H54 (cell line): Measurements from ENCODE around the gene OTOG.
"Not testable (repeated sequence)": the region's sequence is repeated elsewhere in the genome, so short reads cannot be mapped to it uniquely, and the experiment has no call there.

Experiments
- DNase-seq: peaks from one replicate; pipeline ENCODE4 v3.0.0; 2011; ENCODE audit warnings: low spot score, mixed read lengths; ENCODE audit not compliant: insufficient read length
- FAIRE-seq: peaks from 3 replicates; lab custom pipeline; 2011; peaks lifted over from hg19 to GRCh38; lab: Jason Lieb, UNC
- POLR2A ChIP-seq: IDR thresholded peaks from 2 replicates; pipeline ENCODE4 v1.6.1; 2011; ENCODE audit warnings: low read depth, mild to moderate bottlenecking, low read length

The OTOG gene

DNA sequence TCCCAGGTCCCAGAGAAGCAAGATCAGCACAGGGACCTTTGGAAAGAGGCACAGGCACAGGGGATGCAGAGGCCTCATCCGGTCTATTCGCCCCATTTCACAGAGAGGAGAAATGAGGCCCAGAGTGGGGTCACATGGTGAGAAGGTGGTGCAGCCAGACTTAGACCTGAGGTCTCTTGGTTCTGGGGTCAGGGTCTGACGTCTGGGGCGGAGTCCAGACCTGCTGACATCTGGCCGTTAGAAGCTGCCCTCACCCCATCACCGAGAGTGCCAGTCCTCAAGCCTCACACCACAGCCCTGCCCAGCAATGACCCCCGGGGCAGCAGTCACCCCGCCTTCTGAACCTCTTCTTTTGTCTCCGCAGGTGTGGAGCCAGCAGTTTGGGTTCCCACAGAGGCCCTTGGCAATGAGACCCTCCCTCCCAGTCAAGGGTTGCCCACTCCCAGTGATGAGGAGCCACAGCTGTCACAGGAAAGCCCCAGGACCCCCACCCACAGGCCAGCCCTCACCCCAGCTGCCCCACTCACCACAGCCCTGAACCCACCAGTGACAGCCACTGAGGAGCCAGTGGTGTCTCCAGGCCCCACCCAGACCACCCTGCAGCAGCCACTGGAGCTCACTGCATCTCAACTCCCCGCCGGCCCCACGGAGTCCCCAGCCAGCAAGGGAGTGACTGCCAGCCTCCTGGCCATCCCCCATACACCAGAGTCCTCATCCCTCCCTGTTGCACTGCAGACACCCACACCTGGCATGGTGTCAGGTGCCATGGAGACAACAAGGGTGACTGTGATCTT lies 62.4 kb downstream of the OTOG start:
- no peak for FAIRE-seq
- DNase-seq, result no peak
- TF ChIP-seq POLR2A, result no peak

DNA sequence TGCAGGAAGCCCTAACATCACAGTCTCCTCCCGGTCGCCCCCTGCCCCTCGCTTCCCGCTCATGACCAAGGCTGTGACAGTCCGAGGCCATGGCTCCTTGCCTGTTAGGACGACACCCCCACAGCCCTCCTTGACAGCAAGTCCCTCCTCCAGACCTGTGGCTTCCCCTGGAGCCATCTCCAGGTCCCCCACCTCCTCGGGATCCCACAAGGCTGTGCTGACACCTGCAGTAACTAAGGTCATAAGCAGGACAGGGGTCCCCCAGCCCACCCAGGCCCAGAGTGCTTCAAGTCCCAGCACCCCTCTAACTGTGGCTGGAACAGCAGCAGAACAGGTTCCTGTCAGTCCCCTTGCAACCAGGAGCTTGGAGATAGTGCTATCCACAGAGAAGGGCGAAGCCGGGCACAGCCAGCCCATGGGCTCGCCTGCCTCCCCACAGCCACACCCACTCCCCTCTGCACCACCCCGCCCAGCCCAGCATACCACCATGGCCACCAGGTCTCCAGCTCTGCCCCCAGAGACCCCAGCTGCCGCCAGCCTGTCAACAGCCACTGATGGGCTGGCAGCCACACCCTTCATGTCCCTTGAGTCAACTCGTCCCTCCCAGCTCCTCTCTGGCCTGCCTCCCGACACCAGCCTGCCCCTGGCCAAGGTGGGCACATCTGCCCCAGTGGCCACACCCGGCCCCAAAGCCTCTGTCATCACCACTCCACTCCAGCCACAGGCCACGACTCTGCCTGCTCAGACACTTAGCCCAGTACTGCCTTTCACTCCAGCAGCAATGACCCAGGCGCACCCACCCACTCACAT lies 63.2 kb downstream of the OTOG start:
- FAIRE-seq, result no peak
- no peak for TF ChIP-seq POLR2A
- DNase-seq, result no peak

DNA sequence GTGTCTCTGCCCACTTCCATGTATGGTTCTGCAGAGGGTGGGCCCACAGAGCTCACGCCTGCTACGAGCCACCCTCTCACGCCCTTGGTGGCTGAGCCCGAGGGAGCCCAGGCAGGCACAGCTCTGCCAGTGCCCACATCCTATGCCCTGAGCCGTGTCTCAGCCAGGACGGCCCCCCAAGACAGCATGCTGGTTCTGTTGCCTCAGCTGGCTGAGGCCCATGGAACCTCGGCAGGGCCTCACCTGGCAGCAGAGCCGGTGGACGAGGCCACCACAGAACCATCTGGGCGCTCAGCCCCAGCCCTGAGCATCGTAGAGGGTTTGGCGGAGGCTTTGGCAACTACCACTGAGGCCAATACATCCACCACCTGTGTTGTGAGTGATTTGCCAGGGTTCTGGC lies 64.0 kb downstream of the OTOG start:
- DNase-seq, result no peak
- no peak for TF ChIP-seq POLR2A

DNA sequence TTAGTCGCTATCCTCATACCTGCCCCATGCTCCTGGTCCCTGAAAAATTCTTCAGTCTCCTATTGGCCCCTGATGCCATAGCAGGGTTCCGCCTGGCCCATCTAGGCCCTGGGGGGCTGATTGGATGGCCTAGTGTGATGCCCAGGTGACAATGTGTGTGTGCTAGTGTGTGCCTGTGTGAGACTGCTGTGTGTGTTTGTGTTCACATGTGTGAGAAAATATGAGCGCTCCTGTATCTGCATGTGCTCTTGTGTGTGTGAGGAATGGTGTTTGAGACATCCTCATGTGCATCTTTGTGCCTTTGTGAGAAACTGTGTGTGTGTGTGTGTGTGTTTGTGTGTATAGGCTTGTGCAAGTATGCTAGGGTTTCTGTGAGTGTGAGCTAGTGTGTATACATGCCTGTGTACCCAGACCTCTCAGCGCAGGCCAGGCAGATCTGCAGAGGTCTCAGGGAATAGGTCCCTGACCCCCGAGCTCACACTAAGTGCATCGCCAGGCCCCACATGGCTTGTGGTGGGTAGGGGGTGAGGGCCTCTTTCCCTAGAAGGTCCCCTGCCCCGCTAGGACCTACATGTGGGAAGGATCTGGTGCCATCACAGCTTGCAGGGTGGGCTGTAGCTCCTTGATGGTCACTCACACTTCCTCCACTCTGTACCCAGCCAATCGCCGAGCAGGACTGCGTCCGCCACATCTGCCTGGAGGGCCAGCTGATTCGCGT lies 64.6 kb downstream of the OTOG start:
- DNase-seq (no peak), FAIRE-seq (no peak)
- TF ChIP-seq POLR2A, result no peak

More for the DNA sequence above, 64.0 kb downstream of the OTOG start:
- FAIRE-seq, result no peak

DNA sequence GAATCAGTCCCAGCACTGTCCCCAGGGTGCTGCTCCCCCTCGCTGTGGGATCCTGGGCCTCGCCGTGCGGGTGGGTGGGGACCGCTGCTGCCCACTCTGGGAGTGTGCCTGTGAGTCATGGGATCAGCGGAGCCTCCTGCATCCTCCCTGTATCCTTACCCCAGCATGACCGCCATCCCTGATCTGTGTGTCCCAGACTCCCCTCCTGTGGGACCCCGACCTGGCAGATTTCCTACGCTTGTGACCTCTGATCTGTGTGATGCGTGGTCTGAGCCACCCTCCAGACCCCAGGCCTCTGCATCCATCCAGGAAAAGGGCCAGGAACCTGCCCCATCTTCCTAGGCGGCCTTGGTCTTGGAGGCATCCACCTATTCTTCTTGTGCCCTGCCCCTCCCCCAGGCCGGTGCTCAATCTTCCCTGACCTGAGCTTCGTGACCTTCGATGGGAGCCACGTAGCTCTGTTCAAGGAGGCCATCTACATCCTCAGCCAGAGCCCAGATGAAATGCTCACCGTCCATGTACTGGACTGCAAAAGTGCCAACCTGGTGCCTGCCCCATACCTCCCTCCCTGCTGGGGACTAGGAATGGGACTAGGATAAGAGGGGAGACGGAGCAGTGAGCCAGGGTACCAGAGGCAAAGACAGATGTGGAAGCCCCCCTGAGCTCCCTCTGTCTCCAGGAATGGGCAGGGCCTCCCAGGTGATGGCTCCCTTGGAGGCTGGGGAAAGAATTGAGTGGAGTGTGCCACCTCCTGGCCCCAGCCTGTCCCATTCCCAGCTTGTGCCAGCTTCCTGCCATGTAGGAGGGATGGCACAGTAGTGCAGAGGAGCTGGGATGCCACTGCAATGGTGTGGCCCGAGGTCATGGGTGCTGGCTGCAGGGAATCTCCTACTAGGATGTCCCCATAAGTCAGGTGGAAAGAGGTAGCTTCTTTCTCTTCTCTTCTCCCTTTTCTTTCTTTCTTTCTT lies 65.4 kb downstream of the OTOG start:
- FAIRE-seq (no peak), DNase-seq (no peak)

DNA sequence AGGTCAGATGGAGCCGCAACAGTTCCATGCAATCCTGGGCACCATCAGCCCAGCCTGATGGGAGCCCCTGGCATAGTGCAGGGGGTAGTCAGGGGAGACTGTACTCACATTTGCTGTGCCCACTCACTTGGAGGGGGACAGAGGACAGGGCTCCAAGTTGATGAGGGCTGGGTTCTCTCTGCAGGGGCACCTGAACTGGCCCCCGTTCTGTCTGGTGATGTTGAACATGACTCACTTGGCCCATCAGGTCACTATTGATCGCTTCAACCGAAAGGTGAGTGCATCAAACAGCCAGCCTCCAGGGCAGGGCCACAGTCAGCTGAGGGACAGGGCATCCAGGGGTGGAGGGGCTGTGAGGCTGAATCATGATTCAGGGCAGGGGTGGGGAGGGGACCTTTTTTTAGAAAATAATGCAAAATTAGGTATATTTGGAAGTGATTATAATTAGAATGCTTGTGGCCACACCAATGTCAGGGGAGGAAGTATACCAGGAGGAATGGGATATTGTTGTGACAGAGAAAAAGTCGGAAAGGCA lies 66.4 kb downstream of the OTOG start:
- DNase-seq (no peak), FAIRE-seq (no peak)
- no peak for TF ChIP-seq POLR2A

More for the DNA sequence above, 65.4 kb downstream of the OTOG start:
- no peak for TF ChIP-seq POLR2A

DNA sequence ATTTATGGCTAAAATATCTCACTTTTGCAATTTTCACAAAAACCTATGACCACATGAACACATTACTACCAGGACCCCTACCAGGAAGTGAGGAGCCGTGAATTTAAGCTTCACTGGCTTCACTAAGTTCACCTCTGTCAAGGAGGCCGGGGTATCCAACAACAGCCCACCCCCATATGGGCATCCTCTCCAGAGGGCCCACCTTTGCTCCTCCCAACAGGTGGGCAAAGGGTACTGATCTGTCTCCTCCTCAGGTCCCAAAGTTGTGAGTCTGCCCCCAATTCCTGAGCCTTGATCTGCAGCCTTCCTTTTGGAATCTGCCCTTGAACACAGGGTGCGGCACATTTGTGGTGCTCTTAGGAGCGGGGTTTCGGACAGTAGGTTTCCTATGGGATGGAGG lies 66.9 kb downstream of the OTOG start:
- no peak for DNase-seq
- TF ChIP-seq POLR2A, result no peak
- FAIRE-seq, result no peak

DNA sequence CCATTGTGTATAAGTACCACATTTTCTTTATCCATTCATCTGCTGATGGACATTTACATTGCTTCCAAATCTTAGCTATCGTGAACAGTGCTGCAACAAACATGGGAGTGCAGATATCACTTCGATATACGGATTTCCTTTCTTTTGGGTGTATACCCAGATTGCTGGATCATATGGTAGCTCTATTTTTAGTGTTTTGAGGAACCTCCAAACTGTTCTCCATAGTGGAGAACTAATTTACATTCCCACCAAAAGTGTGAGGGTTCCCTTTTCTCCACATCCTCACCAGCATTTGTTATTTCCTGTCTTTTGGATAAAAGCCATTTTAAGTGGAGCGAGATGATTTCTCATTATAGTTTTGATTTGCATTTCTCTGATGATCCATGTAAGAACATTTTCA lies 75.7 kb downstream of the OTOG start:
- DNase-seq, FAIRE-seq: not testable (repeated sequence)

DNA sequence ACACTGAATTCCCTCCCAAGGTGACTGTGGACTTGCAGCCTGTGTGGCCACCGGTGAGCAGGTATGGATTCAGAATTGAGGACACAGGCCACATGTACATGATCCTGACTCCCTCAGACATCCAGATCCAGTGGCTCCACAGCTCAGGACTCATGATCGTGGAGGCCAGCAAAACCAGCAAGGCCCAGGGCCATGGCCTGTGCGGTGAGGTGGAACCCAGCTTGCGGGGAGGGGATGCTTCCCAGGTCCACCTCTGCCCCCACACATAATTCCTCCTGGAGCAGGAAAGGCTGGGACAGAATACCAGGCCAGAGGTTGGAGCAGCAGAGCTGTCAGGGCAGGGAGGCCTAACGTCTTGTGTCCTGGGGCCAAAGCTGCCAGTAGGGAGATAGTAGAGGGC lies 82.1 kb downstream of the OTOG start:
- TF ChIP-seq POLR2A, result no peak
- no peak for DNase-seq
- no peak for FAIRE-seq

DNA sequence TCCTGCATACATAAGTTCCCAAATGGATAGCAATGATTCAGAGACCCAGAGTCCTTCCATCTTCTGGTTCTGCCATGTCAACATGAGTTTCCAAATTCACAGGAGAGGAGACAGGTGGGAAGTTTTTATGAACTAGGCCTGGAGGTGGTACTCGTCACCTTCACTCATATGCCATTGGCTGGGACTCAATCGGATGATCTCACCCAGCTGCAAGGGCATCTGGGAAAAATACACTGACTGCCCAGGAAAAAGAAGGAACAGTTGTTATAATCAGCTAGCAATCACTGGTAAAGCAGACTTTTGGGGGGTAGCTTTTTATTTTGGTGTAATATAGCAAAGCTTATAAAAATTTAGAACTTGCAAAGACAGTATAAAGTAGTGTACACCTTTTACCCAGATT lies 83.9 kb downstream of the OTOG start:
- FAIRE-seq (no peak), DNase-seq (no peak)
- no peak for TF ChIP-seq POLR2A

DNA sequence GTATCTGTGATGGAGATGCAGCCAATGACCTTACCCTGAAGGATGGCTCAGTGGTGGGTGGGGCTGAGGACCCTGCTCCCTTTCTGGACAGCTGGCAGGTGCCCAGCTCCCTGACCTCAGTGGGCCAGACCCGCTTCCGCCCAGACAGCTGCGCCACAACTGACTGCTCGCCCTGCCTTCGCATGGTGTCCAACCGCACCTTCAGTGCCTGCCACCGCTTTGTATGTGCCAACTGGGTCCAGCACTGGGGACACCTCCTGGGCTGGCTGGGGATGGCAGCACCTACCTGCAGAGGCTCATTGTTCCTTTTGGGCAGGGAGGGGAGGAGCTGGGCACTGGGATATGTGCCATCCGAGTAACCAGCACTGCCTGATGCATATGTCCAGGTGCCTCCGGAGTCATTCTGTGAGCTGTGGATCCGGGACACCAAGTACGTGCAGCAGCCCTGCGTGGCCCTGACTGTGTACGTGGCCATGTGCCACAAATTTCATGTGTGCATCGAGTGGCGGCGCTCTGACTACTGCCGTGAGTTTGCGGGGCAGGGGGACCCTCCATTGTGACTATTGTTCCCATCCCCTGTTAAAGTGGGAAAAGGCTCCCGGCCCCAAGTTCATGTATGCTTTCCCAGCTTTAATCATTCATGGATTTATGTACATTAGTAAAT lies 84.8 kb downstream of the OTOG start:
- TF ChIP-seq POLR2A, result no peak
- DNase-seq, result no peak
- FAIRE-seq, result no peak

DNA sequence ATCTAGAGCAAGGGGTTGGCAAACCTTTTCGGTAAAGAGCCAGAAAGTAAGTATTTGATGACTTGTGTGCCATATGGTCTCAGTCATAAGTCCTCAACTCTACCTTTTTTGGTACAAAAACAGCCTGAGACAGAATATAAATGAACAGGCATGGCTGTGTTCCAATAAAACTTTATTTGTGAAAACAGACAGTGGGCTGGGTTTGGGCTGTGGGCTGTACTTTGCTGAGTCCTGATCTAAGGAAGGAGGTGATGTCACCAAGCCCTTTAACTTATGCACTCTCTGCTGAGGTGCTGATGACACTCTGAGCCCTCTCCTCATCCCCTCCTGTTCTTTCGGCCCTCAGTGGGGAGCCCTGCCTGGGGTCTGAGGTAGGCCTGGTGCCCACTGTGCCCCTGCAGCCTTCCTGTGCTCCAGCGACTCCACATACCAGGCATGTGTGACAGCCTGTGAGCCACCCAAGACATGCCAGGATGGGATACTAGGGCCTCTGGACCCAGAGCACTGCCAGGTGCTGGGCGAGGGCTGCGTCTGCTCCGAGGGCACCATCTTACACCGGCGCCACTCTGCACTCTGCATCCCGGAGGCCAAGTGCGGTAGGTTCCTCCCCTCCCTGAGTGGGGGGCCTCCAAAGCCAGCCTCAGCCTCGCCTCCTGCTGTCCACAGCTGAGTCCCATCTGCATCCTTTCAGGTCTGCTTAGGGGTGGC lies 86.4 kb downstream of the OTOG start:
- TF ChIP-seq POLR2A, result no peak
- DNase-seq (no peak), FAIRE-seq (no peak)
